Right forelimb (tissue), 1 donor: Measurements from ENCODE around the gene HYAL1.
A peak's percentile ranks its signal among the peaks of the same experiment; 100 is the strongest.

Source experiments
- DNase-seq: peaks from one replicate; pipeline ENCODE4 v3.0.0-alpha.2; 2018

HYAL1 gene, protein sequence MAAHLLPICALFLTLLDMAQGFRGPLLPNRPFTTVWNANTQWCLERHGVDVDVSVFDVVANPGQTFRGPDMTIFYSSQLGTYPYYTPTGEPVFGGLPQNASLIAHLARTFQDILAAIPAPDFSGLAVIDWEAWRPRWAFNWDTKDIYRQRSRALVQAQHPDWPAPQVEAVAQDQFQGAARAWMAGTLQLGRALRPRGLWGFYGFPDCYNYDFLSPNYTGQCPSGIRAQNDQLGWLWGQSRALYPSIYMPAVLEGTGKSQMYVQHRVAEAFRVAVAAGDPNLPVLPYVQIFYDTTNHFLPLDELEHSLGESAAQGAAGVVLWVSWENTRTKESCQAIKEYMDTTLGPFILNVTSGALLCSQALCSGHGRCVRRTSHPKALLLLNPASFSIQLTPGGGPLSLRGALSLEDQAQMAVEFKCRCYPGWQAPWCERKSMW

DNA sequence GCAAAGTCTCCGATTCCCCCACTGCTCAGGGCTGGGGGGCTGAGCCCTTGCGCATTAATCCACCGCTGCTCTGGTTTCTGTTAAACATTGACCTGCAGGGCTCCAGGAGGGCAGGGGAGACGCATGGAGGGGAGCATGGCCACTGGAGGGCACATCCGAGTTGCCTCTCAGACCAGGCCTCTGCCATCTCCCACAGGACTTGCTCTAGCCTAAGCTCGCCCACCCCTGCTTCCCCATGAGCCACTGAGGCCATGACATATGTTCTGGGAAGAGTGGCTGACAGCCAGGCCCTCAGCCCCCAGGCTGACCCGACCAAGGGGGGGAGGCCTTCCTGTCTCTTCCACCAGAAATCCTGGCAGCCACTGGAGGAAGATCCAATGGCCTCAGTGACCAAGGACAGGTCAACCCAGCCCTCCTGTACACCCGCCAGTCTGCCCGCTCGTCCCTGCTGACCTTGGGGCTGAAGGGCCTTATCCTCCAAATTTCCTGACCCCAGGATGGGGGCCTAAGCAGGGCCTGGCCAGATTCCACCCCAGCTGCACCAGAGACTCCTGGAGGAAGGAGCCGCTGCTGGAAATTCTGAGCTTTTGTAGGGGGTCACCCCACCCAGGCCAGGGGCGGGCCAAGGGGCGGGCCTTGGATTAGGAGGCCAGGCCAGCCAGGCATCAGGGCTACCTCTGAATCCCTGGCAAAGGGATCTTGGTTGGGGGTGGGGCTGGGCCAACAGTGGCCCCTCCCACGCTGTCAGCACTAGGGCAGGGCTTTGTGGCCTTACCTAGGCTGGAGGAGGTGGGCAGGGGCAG, at the start of gene HYAL1:
Gene HYAL1, minus strand, starts transcription at position 562 of the 803 bp plus-strand sequence. CDS start 618 bp downstream, outside the sequence.
- DNase-seq = no peak

DNA sequence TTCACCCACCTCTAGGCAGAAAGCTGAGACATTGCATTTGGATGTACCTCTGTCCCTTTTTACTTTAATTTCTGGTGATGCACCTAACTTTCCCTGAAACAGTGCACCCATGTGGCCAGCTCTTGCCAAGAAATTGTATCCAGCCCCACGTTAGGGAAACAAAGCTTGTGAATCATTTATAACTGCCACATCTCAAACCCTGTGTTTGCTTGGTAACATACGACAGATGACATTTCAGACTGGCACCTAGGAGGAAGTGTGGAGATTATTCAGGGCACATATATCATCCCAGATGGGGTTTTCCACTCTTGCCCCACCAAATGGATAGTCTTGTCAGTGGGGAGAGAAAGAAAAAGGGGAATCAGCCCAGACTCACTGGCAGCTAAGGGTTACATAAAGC, 49.4 kb upstream of the HYAL1 start:
- DNase-seq = no peak

DNA sequence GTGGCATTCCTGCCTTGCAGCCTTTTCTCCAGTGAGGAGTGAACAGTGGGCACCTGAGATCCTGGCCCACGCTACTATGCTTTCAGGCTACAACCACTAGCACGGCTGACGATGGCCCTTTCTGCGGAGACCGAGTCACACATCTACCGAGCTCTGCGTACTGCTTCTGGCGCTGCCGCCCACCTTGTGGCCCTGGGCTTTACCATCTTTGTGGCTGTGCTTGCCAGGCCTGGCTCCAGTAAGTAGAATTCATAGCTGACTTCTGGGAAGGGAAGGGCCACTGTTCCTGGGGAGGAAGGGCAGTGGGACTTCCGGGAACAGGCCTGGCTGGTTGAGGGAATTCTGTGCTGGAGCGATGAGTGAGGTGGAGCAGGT, 47.9 kb upstream of the HYAL1 start:
- no peak for DNase-seq

DNA sequence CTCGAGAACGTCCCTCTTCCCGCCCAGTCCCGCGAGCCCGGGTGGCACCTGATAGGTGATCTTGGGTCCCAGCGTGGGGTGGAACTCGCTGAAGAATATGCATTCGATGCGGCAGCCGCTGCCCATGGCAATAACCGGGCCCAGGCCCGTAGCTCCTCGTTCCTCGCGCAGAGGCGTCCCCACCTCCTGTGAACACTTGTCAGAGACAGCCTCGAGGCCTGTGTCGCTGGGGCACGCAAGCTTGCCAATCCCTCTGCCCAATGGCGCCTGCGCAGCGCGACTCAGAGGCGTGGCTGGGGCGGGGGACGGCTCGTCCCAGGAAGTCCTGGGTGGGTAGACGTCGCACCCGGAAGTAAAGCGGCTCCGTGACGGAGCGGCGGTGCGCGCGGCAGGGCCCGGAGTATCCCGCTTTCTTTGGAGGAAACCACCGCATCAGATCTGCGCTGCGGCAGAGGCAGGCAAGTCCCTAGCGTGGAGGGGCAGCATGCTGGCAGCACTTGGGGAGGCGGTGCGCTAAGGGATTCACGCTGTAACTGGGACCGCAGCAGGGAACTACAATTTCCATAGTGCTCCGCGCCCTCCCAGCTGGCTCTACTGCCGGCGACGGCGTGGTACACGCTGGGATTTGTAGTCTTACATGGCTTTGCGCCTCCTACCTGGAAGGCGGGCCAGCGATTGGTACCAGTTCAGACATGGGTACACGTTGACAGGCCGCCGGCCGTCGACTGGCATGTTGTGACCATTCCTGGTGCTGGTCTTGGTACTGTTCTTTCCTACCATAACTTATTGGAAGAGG, 47.4 kb upstream of the HYAL1 start, which contains the start of the genes CYB561D2 and NPRL2:
Gene CYB561D2, plus strand, starts transcription at position 336 of the 796 bp plus-strand sequence. CDS start 572 bp downstream, outside the sequence.
Gene NPRL2, minus strand, starts transcription at position 249 of the 796 bp plus-strand sequence. Its CDS starts 123 bp downstream, at position 126.
- DNase-seq = peak; percentile 96

DNA sequence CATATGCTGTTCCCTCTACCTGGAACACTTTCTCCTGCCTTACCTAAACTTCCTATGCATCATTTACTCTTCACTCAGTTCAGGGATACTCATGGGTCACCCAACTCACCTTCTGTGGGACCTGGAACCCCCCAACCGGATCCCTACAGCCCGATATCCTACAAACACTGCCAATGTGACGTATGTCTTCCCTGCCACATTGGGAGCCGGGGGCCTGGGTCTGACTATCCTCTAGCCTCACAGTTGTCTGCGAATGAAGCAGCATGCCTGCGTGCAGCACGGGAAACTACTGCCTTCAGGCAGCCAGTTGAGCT, 46.8 kb upstream of the HYAL1 start:
- DNase-seq = no peak

DNA sequence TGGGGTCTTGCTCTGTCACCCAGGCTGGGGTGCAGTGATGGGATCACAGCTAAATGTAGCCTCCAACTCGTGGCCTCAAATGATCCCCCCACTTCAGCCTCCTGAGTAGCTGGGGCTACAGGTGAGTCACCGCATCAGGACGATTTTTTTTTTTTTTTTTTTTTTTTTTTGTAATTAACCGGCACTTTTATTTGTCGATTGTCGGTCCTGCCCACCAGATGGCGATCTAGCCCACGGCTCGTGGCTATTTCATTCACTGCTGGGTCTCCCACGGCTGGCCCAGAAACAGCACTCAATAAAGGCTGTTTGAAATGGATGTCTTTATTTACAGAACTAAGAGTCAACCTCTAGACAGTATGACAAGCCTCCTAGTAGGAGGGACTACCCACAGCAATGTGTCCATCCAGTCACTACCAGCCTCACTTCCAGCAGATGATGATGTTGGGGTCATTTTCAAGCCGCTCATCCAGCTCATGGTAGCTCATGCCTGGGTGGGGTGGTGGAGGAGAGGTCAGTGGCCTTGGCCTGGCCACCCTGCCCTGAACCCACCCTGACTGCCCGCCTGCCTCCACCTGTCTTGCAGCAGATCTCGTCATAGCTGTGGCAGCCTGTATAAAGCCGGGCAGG, 43.9 kb upstream of the HYAL1 start:
- peak; percentile 77 for DNase-seq

DNA sequence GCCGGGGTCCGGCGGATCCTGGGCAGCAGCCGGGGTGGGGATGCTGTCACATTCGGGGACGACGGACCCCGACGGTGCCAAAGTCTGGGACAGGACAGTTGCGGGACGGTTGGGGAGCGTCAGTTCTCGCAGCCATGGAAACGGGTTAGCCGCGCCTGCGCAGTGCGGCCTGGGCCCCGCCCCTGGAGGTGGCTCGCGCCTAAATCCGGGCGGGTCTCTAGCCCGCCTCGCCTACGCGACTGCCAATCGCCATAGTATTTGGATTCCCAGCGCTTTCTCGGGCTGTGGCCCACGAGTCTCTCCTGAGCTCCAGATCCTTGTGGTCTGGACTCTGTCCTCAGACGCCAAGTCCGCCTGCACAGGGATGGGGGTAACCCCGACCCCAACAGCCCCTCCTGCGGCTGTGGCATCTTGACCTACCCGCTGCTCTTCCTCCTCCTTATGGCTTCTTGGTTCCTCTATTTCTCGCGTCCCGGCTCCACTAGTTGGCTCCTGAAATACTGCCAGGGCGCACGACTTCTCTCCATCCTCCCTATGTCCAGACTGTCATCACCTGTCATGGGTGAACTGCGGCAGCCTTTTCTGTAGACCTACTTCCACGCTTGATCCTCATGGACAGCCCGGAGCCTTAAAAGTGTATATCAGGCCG, 42.3 kb upstream of the HYAL1 start, which contains the start of gene ZMYND10:
Gene ZMYND10, minus strand, starts transcription at position 147 of the 649 bp plus-strand sequence. CDS start 153 bp downstream, outside the sequence.
- peak; percentile 76 for DNase-seq

DNA sequence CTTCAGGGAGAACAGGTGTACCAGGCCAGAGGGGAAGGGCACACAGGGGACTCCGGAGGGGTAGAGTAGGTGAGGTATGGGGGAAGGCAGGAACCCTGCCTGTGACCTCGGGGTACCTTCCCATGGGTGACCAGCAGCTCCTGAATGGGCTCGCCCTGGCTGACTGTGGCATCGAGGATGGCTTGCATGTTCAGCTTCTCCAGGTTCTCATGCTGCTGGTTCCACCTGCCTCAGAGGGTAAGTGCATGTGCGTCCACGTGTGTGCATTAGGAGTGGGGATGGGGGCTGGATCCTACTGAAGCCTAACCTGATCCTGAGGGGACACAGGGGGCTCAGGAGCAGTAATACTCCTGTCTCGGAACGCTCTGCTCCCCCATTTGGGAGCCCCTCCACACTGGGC, 41.6 kb upstream of the HYAL1 start:
- DNase-seq = no peak

DNA sequence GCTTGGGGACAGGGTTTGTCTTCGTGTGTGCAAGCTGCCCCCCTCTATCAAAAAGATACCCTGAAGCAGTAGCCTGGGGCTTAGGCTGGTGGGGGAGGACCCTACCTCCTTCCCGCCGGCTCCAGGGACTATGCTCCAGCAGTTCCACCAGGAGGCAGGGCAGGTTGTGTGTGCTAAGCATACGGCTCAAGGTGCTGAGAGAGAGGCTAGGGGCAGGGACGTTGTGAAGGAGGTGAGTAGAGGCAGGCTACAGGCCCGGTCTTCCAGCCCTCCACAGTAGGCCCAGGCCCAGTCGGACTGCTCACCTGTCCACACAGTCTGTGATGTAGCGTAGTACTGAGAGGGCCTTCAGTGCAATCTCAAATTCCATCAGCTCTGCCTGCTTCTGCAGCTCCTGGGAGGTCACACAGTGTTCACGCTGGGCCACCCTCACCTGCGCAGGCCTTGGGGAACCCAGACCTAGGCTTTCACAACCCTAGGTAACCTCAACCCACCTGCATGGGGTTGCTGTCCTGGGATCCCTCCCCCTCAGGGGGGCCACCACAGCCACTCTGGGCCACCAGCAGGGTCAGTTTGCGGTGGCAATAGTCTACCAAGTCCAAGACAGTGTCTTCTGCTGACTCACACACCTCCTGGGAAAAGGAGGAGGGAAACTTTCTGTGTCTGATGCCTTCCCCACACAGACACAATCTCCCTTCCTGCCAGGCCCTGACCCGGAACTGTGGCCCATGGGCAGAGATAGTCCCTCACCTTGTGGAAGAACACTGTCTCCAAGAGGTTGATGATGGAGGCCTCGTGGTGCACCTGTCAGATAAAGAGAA, 39.6 kb upstream of the HYAL1 start:
- no peak for DNase-seq

DNA sequence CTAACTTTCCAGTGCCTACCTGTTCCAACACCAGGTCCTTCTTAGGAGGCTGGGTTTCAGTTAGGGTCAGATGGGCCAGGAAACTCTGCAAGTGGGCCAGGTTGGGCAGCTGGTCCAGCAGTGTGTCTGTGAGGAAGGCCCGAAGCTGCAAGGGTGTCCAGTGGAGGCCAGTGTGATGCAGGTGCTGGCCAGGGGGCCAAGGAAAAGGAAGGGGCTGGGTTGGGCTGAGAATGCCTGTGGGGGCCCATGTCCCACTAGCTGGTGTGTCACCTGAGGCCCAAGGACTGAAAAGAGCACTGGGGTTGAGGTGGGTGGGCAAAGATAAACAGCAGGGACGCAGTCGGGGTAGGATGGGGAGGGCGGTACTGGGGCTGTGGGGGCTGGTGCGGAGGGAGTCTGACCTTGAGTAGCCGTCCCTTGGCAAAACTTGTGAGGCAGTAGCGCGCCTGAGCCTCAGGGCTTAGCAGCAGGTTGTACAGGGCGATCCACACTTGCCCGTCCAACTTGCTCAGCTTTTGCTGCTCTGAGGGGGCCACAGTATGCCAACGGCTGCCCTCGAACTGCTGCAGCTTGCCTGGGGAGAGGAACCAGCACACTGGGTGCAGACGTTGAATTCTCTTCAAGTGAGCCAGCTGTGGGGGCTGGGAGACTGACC, 38.7 kb upstream of the HYAL1 start:
- no peak for DNase-seq

DNA sequence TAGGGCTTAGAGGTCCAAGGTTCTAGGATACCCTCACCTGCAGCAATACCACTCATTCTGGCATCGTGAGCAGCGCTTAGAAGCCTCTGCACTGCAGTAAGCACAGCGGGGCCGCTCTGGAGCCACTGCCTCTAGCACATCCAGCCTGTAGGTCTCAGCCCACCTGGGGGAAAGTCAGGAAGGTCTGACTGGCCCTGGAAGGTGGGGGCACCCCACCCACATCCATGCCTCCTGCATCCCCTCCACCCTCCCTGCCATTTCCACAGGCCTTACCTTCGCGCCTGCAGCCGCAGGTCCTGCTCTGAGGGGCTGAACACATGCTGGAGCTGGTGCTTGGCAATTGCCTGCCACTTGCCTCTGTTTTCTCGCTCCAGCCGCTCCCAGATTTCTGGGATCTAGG, 38.2 kb upstream of the HYAL1 start:
- DNase-seq = no peak

DNA sequence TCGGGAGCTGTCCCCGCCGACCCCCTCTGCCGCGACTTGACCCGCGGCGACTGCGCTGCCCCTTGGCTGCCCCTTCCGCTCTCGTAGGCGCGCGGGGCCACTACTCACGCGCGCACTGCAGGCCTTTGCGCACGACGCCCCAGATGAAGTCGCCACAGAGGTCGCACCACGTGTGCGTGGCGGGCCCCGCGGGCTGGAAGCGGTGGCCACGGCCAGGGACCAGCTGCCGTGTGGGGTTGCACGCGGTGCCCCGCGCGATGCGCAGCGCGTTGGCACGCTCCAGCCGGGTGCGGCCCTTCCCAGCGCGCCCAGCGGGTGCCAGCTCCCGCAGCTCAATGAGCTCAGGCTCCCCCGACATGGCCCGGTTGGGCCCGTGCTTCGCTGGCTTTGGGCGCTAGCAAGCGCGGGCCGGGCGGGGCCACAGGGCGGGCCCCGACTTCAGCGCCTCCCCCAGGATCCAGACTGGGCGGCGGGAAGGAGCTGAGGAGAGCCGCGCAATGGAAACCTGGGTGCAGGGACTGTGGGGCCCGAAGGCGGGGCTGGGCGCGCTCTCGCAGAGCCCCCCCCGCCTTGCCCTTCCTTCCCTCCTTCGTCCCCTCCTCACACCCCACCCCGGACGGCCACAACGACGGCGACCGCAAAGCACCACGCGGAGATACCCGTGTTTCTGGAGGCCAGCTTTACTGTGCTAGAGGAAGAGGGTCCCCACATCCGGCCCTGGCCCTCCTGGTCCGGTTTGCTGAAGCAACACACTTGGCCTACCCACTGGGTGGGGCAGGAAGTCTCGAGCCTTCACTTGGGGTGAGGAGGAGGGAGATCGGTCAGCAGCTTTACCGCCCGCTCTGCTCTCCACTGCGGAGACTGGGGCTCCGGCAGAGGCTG, 37.3 kb upstream of the HYAL1 start, which contains the start of gene RASSF1:
Gene RASSF1, minus strand, starts transcription at position 389 of the 882 bp plus-strand sequence. Its CDS starts 31 bp downstream, at position 358.
- peak; percentile 86 for DNase-seq

DNA sequence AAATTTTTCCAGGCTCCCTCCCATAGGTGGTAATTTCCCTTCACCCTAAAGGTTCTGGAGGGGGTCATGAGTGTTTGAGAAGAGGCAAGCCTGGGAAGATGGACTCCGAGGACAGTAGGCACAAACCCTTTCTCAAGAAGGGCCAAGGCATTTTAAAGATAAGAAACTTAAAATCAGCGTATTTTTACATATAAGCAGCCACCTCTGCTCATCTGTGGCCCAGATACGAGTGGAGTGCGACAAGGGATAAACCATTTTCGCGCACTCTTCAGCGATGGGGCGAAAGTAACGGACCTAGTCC, 36.7 kb upstream of the HYAL1 start:
- no peak for DNase-seq

DNA sequence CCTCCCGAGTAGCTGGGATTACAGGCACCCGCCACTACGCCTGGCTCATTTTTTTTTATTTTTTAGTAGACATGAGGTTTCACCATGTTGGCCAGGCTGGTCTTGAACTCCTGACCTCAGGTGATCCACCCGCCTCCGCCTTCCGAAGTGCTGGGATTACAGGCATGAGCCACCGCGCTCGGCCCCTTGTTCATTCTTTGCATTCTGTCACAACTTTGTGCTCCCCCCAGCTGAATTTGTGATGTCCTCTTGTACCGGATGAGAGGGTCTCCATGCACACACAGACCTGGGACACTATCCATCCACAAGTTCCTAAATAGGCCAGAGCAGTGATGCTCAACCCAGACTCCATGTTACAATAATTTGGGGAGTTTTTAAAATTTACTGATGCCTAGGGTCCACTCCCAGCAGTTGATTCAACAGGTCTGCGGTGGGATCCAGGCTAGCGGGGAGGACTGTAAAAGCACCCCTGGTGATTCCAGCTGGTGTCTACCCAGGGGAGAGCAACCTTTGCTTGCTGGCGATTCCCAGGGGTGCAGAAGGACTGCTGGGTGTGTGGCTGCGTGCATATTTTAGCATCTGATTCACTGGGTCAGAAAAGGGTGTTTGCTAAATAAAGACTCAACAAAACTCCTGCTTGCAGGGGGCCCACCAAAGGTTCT, 36.2 kb upstream of the HYAL1 start:
- no peak for DNase-seq

DNA sequence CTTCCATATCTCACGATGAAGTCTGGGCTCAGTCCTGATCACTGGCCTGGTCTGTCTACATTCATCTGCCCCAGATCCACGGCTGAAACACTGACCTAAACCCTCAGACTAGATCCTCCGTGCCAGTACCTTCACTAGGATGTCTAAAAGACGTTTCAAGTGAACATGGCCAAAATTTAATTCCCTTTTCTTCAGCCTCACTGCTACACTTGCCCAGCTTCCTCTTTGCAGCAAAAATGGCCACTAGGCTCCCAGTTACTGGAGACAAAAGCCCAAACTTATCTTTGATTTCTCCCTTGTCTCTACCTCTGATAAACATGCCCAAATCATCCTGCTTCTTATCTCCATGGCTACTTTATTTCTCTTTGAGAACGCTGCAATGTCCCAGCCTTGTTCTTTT, 35.6 kb upstream of the HYAL1 start:
- no peak for DNase-seq

DNA sequence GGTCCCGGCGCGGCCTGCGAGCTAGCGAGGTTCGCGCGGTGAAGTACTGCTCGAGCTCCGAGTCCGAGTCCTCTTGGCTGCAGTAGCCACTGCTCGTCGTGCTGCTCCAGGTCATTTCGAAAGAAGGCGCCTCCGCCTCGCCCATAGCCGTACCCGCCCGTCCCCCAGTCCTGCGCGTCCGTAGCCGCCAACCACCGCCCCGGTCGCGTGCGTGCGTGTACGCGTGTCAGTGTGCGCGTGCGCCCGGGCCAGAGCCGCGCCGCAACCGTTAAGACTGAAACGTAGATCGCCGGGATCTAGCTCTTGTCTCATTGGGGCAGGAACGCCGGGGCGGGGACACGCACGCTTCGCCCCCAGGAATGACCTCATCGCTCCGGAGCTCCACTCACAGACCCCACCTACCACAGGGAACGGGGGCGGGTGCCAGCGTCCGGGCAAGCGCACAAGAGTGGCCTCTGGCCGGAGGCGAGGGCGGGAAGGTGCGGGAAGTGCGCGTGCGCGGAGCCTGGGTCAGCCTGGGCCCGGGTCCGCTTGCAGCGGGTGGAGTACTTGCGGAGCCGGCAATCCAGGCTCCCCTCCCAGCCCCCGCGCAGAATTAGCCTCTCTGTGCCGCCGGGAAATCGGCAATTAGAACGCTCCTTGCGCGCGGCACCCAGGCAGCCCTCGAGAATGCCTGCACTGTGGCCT, 33.9 kb upstream of the HYAL1 start:
- peak; percentile 99 for DNase-seq

DNA sequence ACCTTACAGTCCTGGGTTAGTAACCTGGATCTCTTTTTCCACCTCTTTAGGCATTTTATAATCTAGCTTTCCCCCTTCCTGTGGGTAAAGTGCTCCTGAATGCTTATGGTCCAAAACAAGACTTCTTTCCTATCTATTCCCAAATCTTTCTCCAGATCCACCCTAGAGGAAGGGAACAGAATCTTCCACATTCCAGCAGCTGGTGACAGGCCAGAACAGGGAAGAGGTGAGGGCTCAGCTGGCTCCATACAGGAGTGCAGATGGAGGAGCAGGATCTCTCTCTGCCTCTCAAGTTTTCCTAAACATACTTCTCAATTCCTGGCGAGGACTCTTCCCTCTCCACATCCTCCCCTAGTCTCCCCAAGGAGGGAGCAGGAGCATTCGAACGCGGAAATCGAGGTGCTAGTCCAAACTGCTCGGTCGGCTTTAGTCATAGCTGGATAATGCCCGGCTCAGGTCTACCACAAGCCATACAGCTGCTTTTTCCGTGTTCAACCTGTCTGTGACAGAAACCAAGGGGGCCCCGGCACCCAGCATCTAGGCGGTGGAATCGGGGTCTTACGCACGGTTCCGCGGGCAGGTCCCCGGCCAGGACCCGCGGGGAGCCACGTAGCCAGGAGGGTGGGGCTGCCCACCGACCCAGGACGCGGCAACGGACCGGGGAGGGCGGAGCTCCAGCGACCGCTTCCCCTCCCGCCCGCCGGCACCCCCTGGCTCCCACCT, 33.2 kb upstream of the HYAL1 start:
- DNase-seq = no peak
